IMR-90 (cell line): ENCODE results near the gene CAAP1. TPM values are rescaled to one million over a fixed set of nuclear protein-coding genes. Genes with fewer than 3 reads are reported as not detected.

ENCODE experiments used
- ATAC-seq: fragments of 200-7000 bp; cut with Tn5 transposase; 2 replicates; pipeline ENCODE4 v1.9.1; 2020; ENCODE audit warnings: low read depth, mild to moderate bottlenecking, moderate library complexity
- BruUV-seq: library from RNA; stranded (reverse); fragments of 400-500 nt; replicated peaks from 2 replicates; lab custom pipeline; 2021; lab: Mats Ljungman, UMichigan
- CTCF ChIA-PET: fragments of 300-600 bp; formaldehyde crosslinking; extraction: SDS; loops from one replicate; lab custom pipeline; 2021; ENCODE audit warnings: antibody characterized with exemption; lab: Yijun Ruan, JAX
- POLR2A ChIA-PET: fragments of 300-600 bp; sonication (Branson Sonifier 250); formaldehyde crosslinking; loops from one replicate; lab custom pipeline; 2022; ENCODE audit warnings: antibody characterized with exemption; ENCODE audit not compliant: unreplicated experiment; lab: Charles Lee
- DNase-seq: peaks from one replicate; pipeline ENCODE4 v3.0.0; 2013
- H2AFZ ChIP-seq: replicated peaks from 2 replicates; pipeline ENCODE3; 2013; ENCODE audit warnings: low read length, mild to moderate bottlenecking; ENCODE audit not compliant: poor library complexity
- H2AK5ac ChIP-seq: 2 replicates; pipeline ENCODE4 v1.6.1; 2013; ENCODE audit warnings: low read depth, low read length, inconsistent platforms
- H2AK9ac ChIP-seq: replicated peaks from 2 replicates; pipeline ENCODE3; 2013; ENCODE audit warnings: mild to moderate bottlenecking, low read depth, low read length, moderate library complexity; ENCODE audit not compliant: poor library complexity
- H2BK120ac ChIP-seq: 2 replicates; pipeline ENCODE4 v1.6.1; 2013; ENCODE audit warnings: low read depth, low read length, inconsistent platforms
- H2BK15ac ChIP-seq: 3 replicates; pipeline ENCODE4 v1.6.1; 2013; ENCODE audit warnings: low read depth, low read length, inconsistent platforms
- H2BK20ac ChIP-seq: 2 replicates; pipeline ENCODE4 v1.6.1; 2013; ENCODE audit warnings: low read depth, mild to moderate bottlenecking, inconsistent platforms, low read length, moderate library complexity
- H2BK5ac ChIP-seq: 2 replicates; pipeline ENCODE4 v1.6.1; 2013; ENCODE audit warnings: mild to moderate bottlenecking, low read depth, low read length, inconsistent platforms; ENCODE audit not compliant: poor library complexity, severe bottlenecking
- H3K14ac ChIP-seq: replicated peaks from 2 replicates; pipeline ENCODE4 v1.6.1; 2013; ENCODE audit warnings: low read depth, low read length, inconsistent platforms
- H3K18ac ChIP-seq: 2 replicates; pipeline ENCODE4 v1.6.1; 2013; ENCODE audit warnings: low read depth, low read length, control low read depth
- H3K23ac ChIP-seq: 2 replicates; pipeline ENCODE4 v1.6.1; 2013; ENCODE audit warnings: low read depth, low read length, inconsistent platforms
- H3K27ac ChIP-seq: 2 replicates; pipeline ENCODE4 v1.5.1; 2013; ENCODE audit warnings: mild to moderate bottlenecking, control low read depth, low read length; ENCODE audit not compliant: insufficient read depth
- H3K27me3 ChIP-seq: 2 replicates; pipeline ENCODE4 v1.6.1; 2013; ENCODE audit warnings: low read length; ENCODE audit not compliant: control insufficient read depth, insufficient read depth
- H3K36me3 ChIP-seq: 2 replicates; pipeline ENCODE4 v1.6.1; 2013; ENCODE audit warnings: low read length, mixed read lengths; ENCODE audit not compliant: control insufficient read depth, insufficient read depth
- H3K4ac ChIP-seq: 2 replicates; pipeline ENCODE4 v1.6.1; 2013; ENCODE audit warnings: low read depth, low read length, inconsistent platforms
- H3K4me1 ChIP-seq: 2 replicates; pipeline ENCODE4 v1.6.1; 2013; ENCODE audit warnings: low read length, mixed read lengths; ENCODE audit not compliant: control insufficient read depth, insufficient read depth
- H3K4me2 ChIP-seq: 2 replicates; pipeline ENCODE4 v1.6.1; 2013; ENCODE audit warnings: low read depth, mild to moderate bottlenecking, control low read depth, low read length, moderate library complexity
- H3K4me3 ChIP-seq: 2 replicates; pipeline ENCODE4 v1.5.1; 2013; ENCODE audit warnings: low read depth, mild to moderate bottlenecking, control low read depth, low read length, moderate library complexity; ENCODE audit not compliant: insufficient read depth
- H3K56ac ChIP-seq: 2 replicates; pipeline ENCODE4 v1.6.1; 2013; ENCODE audit warnings: low read length, inconsistent platforms; ENCODE audit not compliant: insufficient read depth; ENCODE audit errors: extremely low read depth
- H3K79me1 ChIP-seq, 2 experiments: 2 replicates each; pipeline ENCODE4 v1.6.1; 2013; ENCODE audit warnings: low read length in 2 of 2, inconsistent platforms in 1 of 2, low read depth in 1 of 2
- H3K9ac ChIP-seq: 2 replicates; pipeline ENCODE4 v1.6.1; 2013; ENCODE audit warnings: low read depth, low read length, control low read depth
- H3K9me1 ChIP-seq: 2 replicates; pipeline ENCODE4 v1.6.1; 2013; ENCODE audit warnings: low read length, inconsistent platforms; ENCODE audit not compliant: insufficient read depth
- H3K9me3 ChIP-seq: 2 replicates; pipeline ENCODE4 v1.6.1; 2013; ENCODE audit warnings: low read length; ENCODE audit not compliant: control insufficient read depth, insufficient read depth
- H4K20me1 ChIP-seq: 2 replicates; pipeline ENCODE4 v1.6.1; 2013; ENCODE audit warnings: low read length, inconsistent platforms; ENCODE audit not compliant: insufficient read depth
- H4K5ac ChIP-seq: 2 replicates; pipeline ENCODE4 v1.6.1; 2013; ENCODE audit warnings: mild to moderate bottlenecking, low read depth, low read length, control low read depth
- H4K8ac ChIP-seq, 2 experiments: 2 replicates each; pipeline ENCODE4 v1.6.1; 2013; ENCODE audit warnings: low read depth in 2 of 2, low read length in 2 of 2, control low read depth in 1 of 2, inconsistent platforms in 1 of 2
- H4K91ac ChIP-seq: 2 replicates; pipeline ENCODE4 v1.6.1; 2013; ENCODE audit warnings: low read depth, low read length, inconsistent platforms; ENCODE audit not compliant: insufficient read depth
- BHLHE40 ChIP-seq: fragments of 150-350 bp; IDR thresholded peaks from 2 replicates; pipeline ENCODE4 v1.6.1; 2016; ENCODE audit warnings: mild to moderate bottlenecking, low read depth, low read length
- CHD1 ChIP-seq: IDR thresholded peaks from 2 replicates; pipeline ENCODE4 v1.6.1; 2012; ENCODE audit warnings: low read depth, low read length, improper control_type of control experiment
- ELK1 ChIP-seq: fragments of 150-350 bp; IDR thresholded peaks from 2 replicates; pipeline ENCODE4 v1.6.1; 2016; ENCODE audit warnings: low read depth, mild to moderate bottlenecking, low read length, moderate library complexity, borderline replicate concordance
- FOS ChIP-seq: fragments of 150-350 bp; IDR thresholded peaks from 2 replicates; pipeline ENCODE4 v1.6.1; 2016; ENCODE audit warnings: low read depth, low read length
- MAFK ChIP-seq: IDR thresholded peaks from 2 replicates; pipeline ENCODE4 v1.6.1; 2012; ENCODE audit warnings: low read depth, low read length, improper control_type of control experiment
- MAZ ChIP-seq: IDR thresholded peaks from 2 replicates; pipeline ENCODE4 v1.6.1; 2012; ENCODE audit warnings: low read depth, mild to moderate bottlenecking, low read length, improper control_type of control experiment, moderate library complexity, borderline replicate concordance
- MXI1 ChIP-seq: IDR thresholded peaks from 2 replicates; pipeline ENCODE4 v1.6.1; 2012; ENCODE audit warnings: low read depth, mild to moderate bottlenecking, low read length, moderate library complexity, borderline replicate concordance
- NFE2L2 ChIP-seq: fragments of 150-350 bp; IDR thresholded peaks from 2 replicates; pipeline ENCODE4 v1.6.1; 2016; ENCODE audit warnings: low read depth, mild to moderate bottlenecking, low read length
- POLR2A ChIP-seq: IDR thresholded peaks from 2 replicates; pipeline ENCODE4 v1.6.1; 2012; ENCODE audit warnings: mild to moderate bottlenecking, low read depth, low read length
- RCOR1 ChIP-seq: IDR thresholded peaks from 2 replicates; pipeline ENCODE4 v1.6.1; 2012; ENCODE audit warnings: mild to moderate bottlenecking, low read length, improper control_type of control experiment; ENCODE audit not compliant: insufficient replicate concordance
- RFX5 ChIP-seq: IDR thresholded peaks from 2 replicates; pipeline ENCODE4 v1.8.0; 2012; ENCODE audit warnings: low read depth, mild to moderate bottlenecking, low read length, moderate library complexity
- SMC3 ChIP-seq: fragments of 150-350 bp; IDR thresholded peaks from 2 replicates; pipeline ENCODE4 v1.6.1; 2016; ENCODE audit warnings: low read depth, mild to moderate bottlenecking, antibody characterized with exemption, low read length, moderate library complexity
- USF2 ChIP-seq: fragments of 150-350 bp; IDR thresholded peaks from 2 replicates; pipeline ENCODE4 v1.6.1; 2017; ENCODE audit warnings: mild to moderate bottlenecking, antibody characterized with exemption, low read length, low read depth
- dilution Hi-C: fragments of 300-500 bp; cut with HindIII; formaldehyde crosslinking; loops from one replicate; pipeline ENCODE4 v1.14.3; 2018; ENCODE audit warnings: low sequenced_read_pairs; ENCODE audit not compliant: unreplicated experiment
- in situ Hi-C: fragments of 300-500 bp; cut with MboI; formaldehyde crosslinking; loops from 3 replicates; pipeline ENCODE4 v1.14.3; 2019; ENCODE audit warnings: low sequenced_read_pairs, inconsistent platforms, mixed read lengths
- intact Hi-C: fragments of 100-400 bp; cut with micrococcal nuclease; formaldehyde crosslinking; loops from 2 replicates; pipeline ENCODE4 v1.10.0; 2022
- polyA plus RNA-seq, 3 experiments: library from polyadenylated mRNA; depleted of rRNA; stranded (reverse); fragments of >200 nt; gene quantifications; 2 replicates each; pipeline ENCODE4 v1.2.3, GENCODE V29; 2012; ENCODE audit warnings: low replicate concordance in 1 of 3
- total RNA-seq: library from RNA; depleted of rRNA; stranded (reverse); fragments of >200 nt; gene quantifications from 2 replicates; pipeline ENCODE4 v1.2.3, GENCODE V29; 2012
- TF ChIP-seq, protein P1 (sequence below): conservative IDR thresholded peaks from 2 replicates; pipeline ENCODE4 v1.5.1; 2012; ENCODE audit warnings: mild to moderate bottlenecking, low read depth, low read length, improper control_type of control experiment

The CAAP1 gene
- total and polyA plus RNA-seq, 2 of the 4 experiments (the other 2 are of a cell fraction) = 6.1 to 9.0 TPM

- CTCF ChIA-PET = interaction anchor here (0.8 kb wide), 1 partner anchor 8 kb away, joined by 6 read pairs; no protein-coding TSS in a partner anchor
- TF ChIP-seq MAZ = no peak
- TF ChIP-seq BHLHE40 = no peak
- TF ChIP-seq MXI1 = no peak
- no peak for TF ChIP-seq NFE2L2
- TF ChIP-seq RCOR1 = no peak
- no peak for TF ChIP-seq USF2
- no peak for TF ChIP-seq CHD1
- no peak for TF ChIP-seq RFX5
- no peak for TF ChIP-seq FOS
- TF ChIP-seq SMC3 = no peak
- no peak for TF ChIP-seq MAFK
- TF ChIP-seq, protein P1, sequence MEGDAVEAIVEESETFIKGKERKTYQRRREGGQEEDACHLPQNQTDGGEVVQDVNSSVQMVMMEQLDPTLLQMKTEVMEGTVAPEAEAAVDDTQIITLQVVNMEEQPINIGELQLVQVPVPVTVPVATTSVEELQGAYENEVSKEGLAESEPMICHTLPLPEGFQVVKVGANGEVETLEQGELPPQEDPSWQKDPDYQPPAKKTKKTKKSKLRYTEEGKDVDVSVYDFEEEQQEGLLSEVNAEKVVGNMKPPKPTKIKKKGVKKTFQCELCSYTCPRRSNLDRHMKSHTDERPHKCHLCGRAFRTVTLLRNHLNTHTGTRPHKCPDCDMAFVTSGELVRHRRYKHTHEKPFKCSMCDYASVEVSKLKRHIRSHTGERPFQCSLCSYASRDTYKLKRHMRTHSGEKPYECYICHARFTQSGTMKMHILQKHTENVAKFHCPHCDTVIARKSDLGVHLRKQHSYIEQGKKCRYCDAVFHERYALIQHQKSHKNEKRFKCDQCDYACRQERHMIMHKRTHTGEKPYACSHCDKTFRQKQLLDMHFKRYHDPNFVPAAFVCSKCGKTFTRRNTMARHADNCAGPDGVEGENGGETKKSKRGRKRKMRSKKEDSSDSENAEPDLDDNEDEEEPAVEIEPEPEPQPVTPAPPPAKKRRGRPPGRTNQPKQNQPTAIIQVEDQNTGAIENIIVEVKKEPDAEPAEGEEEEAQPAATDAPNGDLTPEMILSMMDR = no peak
- no peak for TF ChIP-seq ELK1
- no peak for TF ChIP-seq POLR2A
- POLR2A ChIA-PET = no interaction called here
- Histone ChIP-seq H3K4me2 (no peak overlapping the region), H3K27me3 (no peaks in the 10 kb centered on the region), H3K4me1 (no peaks in the 10 kb centered on the region), H3K23ac (no peak overlapping the region), H2AK5ac (no peak overlapping the region), H2BK5ac (no peak overlapping the region), H3K14ac (no peak overlapping the region), H4K91ac (no peak overlapping the region), H3K27ac (no peak overlapping the region), H2BK120ac (no peak overlapping the region), H3K56ac (no peak overlapping the region), H3K79me1 (no peaks in the 10 kb centered on the region), H2AK9ac (no peak overlapping the region), H3K18ac (no peak overlapping the region), H3K9me1 (no peaks in the 10 kb centered on the region), H2AFZ (no peak overlapping the region), H3K4me3 (no peak overlapping the region), H4K20me1 (no peaks in the 10 kb centered on the region), H2BK15ac (no peak overlapping the region), H2BK20ac (no peak overlapping the region), H3K4ac (no peak overlapping the region), H3K36me3 (no peaks in the 10 kb centered on the region), H4K8ac (no peak overlapping the region), H4K5ac (no peak overlapping the region), H3K9ac (no peak overlapping the region), H3K9me3 (no peaks in the 10 kb centered on the region)
- BruUV-seq = no TSS peak
- dilution Hi-C loops = no loop called here
- DNase-seq (no peak), ATAC-seq (no peak)
- intact Hi-C loops = no loop called here
- in situ Hi-C loops = no loop called here
Observed at GRCh38 chr9:26813247-26813646, 79.4 kb downstream of the CAAP1 start.
